Measurements from ENCODE around the gene ERMARD.
"Not testable (repeated sequence)": the region's sequence is repeated elsewhere in the genome, so short reads cannot be mapped to it uniquely, and the experiment has no call there.

Gene ERMARD

DNA sequence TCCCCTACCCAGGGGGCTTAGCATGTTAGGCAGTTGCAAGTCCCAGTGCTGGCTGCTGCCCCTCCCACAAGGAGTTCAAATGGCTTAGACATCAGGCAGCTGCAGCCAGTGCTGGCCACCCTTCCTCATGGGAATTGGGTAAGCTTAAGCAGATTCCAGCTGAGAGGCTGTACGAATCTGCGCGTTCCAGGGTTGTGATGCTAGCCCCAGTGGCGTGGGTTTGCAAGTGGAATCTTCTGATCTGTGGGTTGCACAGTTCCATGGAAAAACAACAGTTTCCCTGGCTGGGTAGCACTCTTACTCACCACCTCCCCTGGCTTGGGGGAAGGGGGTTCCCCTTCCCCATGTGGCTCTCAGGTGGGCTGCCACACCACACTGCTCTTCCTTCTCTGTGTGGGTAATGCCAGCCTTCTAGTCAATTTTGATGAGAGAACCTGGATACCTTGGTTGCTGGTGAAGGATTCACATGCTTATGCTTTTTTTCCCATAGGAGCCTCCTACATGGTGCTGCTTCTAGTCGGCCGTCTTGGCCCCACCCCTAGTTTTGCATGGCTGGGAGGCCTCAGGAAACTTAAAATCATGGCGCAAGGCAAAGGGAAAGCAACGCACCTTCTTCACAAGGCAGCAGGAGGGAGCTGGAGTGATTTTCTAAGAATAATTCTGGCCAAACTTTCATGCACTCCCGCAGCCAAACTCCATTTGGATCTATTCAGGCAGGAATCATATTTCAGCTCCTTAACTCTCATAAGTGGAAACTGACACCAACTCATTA is 13.0 kb upstream of the ERMARD start:
- no peak for DNase-seq (ENCODE audit: low read depth in 2 of 2)

DNA sequence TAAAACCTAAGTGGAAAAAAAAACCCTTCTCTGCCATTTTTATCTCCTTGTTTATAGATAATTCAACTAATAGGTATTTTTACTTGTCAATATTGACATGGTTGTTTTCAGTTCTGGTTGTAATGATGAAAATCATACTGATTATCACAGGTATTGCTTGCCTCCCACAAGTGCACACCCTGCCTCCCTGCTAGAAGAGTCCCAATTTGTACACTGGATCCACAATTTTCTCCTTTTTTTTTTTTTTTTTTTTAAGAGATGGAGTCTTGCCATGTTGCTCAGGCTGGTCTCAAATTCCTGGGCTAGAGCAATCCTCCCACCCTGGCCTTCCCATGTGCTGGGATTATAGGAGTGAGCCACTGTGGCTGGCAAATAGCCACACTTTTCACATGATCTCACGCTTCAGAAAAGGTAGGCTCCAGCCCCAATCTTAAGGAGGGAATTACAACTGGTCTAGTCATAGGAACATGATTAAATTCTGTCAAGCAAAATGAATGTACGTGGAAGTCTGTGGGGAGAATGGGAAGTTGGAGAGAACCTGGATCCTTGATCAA is 12.4 kb upstream of the ERMARD start:
- DNase-seq (ENCODE audit: low read depth in 2 of 2), result no peak

DNA sequence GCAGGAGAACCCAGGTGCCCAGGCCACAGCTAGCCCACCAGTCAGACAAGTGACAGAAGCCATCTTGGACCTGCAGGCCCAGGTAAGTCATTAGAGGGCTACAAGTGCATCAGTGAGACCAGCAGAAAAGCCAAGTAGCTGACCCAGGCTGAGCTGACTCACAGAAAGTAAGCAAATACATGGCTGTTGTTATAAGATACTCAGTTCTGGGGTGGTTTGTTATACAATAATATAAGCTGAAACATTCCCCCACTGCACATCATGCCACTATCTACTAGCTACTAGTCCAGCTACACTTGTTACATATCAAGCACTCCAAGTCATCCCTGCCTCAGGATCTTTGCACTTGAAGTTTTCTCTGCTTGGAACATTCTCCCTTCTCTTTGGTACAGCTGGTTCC is 10.1 kb upstream of the ERMARD start:
- no peak for DNase-seq (ENCODE audit: low read depth in 2 of 2)

DNA sequence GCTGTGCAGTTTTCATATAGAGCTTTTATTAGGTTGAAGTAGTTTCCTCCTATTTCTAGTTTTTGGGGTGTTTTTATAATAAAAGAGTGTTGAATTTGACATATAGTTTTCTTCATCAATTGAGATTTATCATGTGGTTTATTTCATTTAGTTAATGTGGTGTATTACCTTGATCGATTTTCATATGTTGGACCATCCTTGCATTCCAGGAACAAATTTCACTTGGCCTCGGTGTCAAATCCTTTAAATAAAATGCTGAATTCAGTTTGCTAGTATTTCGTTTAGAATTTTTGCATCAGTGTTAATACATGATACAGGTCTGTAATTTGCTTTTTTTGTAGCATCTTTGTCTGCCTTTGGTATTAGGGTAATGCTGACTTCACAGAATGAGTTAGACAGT is 6.0 kb upstream of the ERMARD start:
- no peak for DNase-seq (ENCODE audit: low read depth in 2 of 2)

DNA sequence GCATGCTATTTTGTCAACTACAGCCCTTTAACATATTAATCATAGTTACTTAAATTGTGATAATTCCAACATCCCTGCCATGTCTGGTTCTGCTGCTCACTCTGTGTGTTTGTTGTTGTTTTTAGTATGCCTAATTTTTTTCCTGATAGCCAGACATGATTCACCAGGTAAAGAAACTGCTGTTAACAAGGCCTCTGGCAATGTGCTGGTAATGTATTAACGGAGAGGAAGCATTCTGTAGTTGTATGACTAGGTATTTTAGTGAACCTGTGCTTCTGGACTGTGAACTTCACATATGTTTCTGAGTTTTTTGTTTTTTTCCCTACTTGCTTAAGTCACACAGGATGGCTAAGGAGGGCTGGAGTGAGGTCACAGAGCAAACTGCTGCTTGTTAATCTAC is 4.9 kb upstream of the ERMARD start:
- no peak for DNase-seq (ENCODE audit: low read depth in 2 of 2)

DNA sequence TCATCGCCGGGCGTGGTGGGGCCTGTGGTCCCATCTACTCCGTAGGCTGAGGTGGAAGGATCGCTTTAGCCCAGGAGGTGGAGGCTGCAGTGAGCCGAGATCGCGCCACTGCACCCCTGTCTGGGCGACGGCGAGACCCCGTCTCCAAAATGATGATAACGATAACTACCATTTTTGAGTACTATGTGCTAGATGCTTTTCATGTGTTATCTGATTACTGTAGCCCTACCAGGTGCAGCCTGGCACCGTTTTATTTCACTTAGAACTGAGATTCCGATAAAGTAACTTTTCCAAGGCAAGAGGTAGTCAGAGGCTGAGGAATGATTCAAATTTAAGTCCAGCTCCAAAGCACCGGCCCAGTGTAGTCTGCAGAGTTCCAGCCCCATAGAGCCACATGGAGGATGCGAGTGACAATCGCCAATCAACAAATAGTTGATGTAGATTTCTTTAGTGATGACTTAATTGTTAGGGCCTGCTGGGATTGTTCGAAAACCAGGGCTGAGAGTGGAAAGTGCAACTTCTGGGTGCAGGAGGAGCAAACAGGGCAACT is 727 bp downstream of the ERMARD start:
- no peak for DNase-seq (ENCODE audit: low read depth in 2 of 2)

DNA sequence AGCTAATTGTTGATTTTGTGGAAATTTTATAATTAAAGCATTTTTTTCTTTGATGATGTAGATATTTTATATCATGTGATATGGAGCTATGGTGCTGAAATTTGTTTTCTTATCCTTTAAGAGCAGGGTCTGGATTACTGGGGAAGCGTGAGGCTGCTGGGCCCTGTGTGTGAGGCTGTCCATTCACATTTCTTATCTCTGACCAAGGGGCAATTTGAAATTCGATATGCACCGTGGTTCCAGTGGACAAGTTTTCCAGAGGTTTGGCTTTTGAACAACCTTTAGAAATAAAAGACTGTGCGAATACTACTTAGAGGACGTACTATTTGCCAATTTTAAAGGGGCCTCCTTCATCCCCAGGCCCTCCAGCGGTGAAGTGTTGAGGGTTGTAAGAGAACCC is 3.7 kb downstream of the ERMARD start:
- DNase-seq (ENCODE audit: low read depth in 2 of 2), result no peak

DNA sequence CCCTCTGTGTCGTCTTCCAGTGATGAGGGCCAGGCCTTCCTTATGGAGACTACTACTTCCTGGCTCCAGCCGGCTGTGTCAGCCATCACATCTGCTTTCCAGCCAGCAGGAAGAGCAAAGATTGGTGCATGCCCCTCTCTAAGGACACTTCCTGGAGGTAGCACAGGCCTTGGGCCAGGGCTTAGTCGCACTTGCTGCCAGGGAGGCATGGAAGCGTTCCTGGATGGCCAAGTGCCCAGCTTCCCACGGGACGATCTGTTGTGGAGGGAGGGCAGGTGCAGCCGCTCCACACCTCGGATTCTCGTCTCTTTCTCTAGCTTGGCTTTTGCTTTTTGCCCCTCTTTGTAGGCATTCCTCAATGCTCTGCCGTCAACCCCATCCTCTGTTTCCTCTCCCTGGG is 11.9 kb downstream of the ERMARD start:
- no peak for DNase-seq (ENCODE audit: low read depth in 2 of 2)

DNA sequence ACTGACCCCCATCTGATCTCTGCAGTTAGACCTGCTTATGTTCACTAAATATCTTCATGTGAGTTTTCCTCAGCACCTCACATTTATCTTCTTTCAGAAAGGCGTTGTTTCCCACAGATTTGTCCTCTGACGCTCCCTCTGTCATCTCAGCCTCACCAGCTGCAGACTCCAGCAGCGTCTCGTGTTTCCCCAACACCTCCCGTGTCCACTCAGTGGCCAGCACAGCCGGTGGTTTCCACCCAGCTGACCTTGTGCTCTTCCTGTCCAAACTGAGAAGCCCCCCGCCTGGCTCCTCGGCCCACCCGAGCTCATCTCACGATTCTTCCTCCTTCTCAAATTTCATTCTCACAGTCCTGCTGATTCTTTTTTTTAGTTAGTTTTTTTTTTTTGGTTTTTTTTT is 12.5 kb downstream of the ERMARD start:
- DNase-seq (ENCODE audit: low read depth in 2 of 2), result no peak

DNA sequence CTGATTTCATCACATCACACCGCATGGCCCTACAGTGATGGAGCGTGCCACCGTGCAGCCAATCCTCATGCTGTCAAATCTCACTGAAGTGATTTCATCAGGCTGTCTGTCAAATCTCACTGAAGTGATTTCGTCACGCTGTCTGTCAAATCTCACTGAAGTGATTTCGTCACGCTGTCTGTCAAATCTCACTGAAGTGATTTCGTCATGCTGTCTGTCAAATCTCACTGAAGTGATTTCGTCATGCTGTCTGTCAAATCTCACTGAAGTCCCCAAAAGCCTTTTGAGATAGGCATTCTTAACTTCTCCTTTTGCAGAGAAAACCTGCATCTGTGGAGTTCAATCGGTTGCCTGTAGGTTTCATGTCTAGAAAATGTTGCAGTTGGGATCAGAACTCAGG is 14.4 kb downstream of the ERMARD start:
- not testable (repeated sequence) for DNase-seq (ENCODE audit: low read depth in 2 of 2)

DNA sequence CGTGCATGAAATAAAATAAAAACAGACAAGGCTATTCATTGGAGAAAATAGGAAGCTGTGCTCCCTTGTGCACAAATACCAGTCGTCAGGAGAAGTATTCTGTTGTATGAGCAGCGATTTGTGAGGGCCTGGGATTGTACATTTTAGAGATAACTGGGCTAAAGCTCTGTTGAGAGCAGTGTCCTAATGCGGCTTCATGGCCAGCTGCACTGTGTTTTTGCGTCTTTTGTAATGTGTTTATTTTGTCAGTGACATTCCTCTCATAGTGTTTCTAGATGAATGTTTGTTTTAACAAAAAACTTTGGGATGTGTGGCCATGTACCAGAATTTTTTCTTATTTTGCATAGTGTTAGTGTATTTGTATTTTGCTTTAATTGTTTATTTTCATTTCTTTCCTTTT is 14.8 kb downstream of the ERMARD start:
- no peak for DNase-seq (ENCODE audit: low read depth in 2 of 2)

DNA sequence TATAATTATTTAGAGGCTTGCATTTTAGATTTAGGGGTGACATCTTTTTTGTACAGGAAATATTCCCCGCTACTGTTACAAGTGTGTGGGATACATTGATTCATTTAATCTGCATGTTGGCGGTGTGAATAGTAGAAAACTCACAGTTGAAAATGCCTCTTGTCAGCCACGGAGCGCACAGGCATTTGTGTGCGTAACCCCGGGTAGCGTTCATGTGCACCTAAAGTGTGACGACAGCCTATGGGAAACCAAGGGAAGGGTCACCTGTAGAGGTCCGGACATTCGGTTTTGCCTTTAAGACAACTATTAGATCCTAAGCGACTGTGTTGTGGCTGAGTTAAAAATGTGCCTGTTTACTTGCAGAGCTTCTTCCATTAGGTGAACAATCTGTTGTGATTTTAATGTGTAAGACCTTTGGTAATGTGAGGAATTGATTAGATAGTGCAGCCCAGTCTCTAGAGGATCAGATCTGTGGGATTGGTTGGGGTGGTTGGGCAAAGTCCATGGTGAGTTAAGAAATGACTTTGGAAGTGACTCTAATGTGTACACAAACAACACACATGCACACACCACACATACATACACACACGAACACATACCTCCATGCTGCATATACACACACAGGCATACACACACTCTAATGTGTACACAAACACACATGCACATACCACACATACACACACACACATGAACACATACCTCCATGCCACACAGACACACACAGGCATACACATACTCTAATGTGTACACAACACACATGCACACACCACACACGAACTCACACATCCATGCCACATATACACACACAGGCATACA is 15.7 kb downstream of the ERMARD start:
- DNase-seq (ENCODE audit: low read depth in 2 of 2), result no peak

DNA sequence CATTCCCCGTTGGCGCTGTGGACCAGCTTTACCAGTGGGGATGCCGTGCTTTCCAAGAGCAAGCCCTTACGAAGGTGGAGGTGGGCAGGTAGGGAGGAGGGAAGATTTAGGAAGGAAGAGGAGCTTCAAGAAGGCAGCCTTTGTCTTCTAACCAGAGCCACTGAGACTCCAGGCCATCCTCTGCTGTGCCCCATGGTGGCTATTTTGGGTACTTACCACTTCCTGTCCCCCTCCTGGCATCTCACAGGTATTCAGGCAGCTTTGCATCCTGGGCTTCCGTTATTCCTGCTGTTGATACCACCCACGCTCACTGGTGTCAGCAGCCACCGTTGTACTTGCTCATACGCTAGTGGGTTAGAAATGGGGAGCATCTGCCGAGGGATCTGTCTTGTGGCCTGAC is 22.9 kb downstream of the ERMARD start:
- no peak for DNase-seq (ENCODE audit: low read depth in 2 of 2)

DNA sequence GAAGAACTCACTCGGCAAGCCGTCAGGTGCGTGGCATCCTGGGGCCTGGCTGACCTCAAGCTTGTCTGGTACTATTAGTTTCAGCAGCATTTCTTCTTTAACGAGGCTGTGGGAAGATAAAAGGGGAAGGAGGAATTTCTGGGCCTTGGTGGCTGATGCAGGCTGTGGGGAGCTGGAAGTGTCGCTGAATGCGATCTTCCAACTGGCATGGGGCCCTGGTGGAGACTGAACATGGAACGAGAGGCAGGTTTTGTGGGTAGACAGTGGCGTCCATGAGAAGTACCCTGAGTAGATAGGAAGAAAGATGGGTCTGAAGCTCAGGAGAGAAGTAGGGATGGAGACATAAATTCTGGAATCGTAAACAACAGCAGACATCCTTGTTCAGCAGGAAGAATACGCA is 23.9 kb downstream of the ERMARD start:
- DNase-seq (ENCODE audit: low read depth in 2 of 2), result no peak

DNA sequence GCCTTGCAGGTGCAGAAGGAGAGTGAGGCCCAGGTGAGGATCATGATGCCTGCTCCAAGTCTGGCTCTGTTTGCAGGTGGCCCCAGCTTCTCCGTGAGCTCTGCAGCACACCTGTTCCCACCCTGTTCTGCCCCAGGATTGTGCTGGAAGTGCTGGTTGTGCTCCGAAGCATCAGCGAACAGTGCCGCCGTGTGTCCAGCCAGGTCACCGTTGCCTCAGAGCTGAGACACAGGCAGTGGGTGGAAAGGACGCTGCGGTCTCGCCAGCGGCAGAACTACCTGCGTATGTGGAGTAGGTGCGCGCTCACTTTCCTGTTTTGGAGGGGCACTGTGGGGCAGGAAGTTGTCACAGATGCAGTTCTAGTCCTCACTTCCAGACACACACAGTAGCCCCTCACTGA is 25.0 kb downstream of the ERMARD start:
- DNase-seq (ENCODE audit: low read depth in 2 of 2), result no peak

DNA sequence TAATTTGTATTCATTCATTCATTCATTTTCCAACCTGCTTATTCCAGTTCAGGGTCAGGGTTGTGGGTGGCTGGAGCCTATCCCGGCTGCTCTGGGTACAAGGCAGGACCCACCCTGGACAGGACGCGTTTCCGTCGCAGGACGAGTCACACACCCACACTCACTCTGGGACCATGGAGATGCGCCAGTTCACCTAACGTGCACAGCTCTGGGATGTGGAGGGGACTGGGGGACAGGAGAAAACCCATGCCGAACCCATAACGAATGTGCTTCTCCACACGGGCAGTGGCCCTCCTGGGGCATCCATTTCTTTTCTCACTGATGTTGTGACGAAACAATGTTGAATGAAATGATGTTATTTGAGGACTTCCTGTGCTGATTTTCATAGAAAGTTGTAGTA is 26.5 kb downstream of the ERMARD start:
- DNase-seq (ENCODE audit: low read depth in 2 of 2), result no peak

DNA sequence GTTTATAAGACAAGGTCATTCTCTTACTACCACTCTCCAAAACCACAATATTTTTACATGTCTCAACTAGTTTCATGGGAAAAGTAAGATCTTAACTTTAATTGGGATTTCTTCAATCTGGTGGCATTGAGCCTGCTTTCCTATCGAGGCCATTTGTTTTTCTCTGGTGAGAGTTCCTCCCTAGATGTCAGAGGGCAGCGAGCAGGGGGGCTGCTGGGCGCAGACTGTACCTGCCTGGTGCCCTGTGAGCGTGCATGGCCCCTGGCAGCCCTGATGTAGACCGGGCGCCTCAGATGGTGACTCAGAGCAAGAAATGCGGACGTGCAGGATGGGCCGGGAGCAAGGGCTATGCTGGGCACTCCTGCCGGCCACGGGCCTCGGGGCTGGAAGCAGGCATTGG is 27.2 kb downstream of the ERMARD start:
- no peak for DNase-seq (ENCODE audit: low read depth in 2 of 2)

DNA sequence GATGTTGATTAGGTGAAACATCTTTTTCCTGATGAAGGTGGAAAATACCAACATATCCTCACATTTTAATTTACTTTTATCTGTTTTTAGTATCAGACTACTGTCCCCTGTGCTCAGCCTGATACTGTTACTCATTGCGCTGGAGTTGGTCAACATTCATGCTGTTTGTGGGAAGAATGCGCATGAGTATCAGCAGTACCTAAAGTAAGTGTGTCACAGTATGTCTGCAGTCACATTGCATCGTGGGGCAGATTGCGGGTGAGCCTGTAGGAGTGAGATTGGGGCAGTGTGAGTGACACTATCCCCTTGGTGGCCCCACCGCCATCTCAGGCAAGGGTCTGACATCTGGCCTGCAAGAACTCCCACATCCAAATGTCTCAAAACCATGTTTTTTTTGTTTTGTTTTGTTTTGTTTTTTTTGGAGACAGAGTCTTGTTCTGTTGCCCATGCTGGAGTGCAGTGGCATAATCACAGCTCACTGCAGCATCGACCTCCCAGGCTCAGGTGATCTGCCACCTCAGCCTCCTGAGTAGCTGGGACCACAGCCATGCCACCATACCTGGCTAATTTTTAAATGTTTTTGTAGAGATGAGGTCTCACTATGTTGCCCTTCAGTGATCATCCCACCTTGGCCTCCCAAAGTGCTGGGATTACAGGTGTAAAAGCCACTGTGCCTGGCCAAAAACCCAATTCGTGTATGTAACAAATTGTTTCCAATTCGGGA is 27.8 kb downstream of the ERMARD start:
- no peak for DNase-seq (ENCODE audit: low read depth in 2 of 2)

DNA sequence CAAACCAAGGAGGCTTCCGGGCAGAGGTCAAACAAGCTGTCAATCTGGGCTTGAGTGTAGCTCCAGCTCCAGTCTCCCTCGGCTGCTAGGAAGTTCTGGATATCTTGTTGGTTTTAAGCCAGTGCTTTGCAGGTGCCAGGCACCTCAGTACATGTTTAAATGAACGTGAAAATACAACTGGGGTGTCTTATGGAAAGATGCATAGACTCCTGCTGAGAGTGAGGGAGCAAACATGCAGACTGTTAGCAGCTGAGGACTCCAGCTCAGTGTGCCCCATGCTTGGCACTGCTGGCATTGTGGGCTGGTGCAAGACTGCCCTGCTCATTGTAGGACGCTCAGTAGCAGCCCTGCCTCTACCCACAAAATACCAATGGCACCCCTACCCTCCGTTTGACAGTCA is 28.5 kb downstream of the ERMARD start:
- DNase-seq (ENCODE audit: low read depth in 2 of 2), result no peak

DNA sequence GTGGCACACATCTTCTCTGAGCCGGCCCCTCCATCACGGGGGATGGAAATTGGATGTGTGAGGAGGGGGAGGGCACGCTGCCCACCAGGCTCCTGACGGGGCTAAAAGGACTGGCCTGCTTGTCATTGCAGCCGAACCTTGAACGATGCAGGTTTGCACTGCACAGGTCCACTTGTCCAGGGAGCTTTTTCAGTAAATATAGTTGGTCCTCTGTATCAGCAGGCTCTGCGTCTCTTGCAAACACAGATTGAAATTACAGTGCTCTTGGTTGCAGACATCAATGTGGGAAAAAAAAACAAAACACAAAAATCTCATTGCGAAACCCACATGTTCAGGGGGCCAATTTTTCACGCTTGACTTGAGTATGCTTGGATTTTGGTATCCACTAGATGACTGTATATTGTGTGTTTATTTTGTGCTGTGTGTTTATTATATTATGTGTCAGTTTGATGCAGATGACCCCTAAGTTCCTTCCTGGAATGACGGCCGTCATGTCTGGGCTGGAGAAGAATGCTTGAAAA is 29.2 kb downstream of the ERMARD start:
- DNase-seq (ENCODE audit: low read depth in 2 of 2), result no peak

DNA sequence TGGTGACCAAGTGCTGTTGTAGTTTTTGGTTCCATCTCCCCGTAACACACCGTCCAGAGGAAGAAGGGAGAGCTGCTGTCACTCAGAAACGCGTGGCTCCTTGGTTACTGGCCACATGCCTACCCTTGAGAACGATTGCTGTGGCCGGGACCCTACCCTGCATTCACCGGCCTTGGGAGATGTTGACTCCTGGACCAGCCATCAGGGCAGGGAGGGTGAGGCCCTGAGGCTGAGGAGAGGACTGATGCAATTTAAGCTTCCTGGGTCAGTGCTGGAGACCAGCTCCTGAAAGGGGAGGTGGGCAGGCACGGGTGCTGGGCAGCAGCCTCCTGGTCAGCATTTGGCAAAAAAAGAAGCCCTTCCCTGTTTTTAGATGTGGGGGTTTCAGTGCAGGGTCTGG is 31.5 kb downstream of the ERMARD start:
- DNase-seq (ENCODE audit: low read depth in 2 of 2), result no peak

DNA sequence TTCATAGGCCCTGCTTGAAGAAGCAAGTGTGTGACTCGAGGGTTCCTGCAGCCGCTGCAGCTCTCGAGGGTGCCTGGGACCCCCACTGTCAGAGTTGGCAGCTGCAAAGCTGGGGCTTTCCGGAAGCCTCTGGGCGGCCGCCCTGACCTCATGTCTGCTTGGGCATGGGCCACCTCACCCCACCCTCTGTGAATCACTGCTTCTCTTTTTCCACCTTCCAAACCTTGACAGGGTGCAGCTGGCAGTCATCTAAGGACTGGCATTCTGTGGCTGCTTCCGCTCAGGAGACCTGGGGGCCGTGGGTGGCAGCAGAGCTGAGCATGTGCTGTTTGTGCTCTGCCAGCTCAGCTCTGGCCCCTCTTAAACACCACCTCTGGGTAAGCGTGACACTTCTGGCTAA is 32.0 kb downstream of the ERMARD start:
- DNase-seq (ENCODE audit: low read depth in 2 of 2), result no peak
